Measurements from ENCODE around the gene GPX6.
"Not testable (repeated sequence)": the region's sequence is repeated elsewhere in the genome, so short reads cannot be mapped to it uniquely, and the experiment has no call there.

Gene GPX6

DNA sequence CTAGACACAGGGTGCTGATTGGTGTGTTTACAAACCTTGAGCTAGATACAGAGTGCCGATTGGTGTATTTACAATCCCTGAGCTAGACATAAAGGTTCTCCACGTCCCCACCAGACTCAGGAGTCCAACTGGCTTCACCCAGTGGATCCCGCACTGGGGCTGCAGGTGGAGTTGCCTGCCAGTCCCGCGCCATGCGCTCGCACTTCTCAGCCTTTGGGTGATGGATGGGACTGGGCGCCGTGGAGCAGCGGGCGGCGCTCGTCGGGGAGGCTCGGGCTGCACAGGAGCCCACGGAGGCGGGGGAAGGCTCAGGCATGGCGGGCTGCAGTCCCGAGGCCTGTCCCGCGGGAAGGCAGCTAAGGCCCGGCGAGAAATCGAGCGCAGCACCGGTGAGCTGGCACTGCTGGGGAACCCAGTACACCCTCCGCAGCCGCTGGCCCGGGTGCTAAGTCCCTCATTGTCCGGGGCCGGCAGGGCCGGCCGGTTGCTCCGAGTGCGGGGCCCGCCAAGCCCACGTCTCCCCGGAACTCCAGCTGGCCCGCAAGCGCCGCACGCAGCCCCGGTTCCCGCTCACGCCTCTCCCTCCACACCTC, 46.3 kb downstream of the GPX6 start:
- H3K4me3 ChIP-seq (ENCODE audit: low read length); H3K9ac ChIP-seq (ENCODE audit: low read length); H3K36me3 ChIP-seq (ENCODE audit: control insufficient read depth, low read depth, low read length); H3K27ac ChIP-seq (ENCODE audit: low read length); H3K9me3 ChIP-seq (ENCODE audit: control insufficient read depth, low read depth, low read length); H3K27me3 ChIP-seq (ENCODE audit: control insufficient read depth, insufficient read depth, low read length); H3K4me1 ChIP-seq (ENCODE audit: control insufficient read depth, low read depth, low read length): not testable (repeated sequence)

- Histone ChIP-seq H3K4me3 (ENCODE audit: low read length) (no peak overlapping the region), H3K4me1 (ENCODE audit: control insufficient read depth, low read depth, low read length) (no peaks in the 10 kb centered on the region), H3K36me3 (ENCODE audit: control insufficient read depth, low read depth, low read length) (no peaks in the 10 kb centered on the region), H3K27me3 (ENCODE audit: control insufficient read depth, insufficient read depth, low read length) (no peaks in the 10 kb centered on the region), H3K27ac (ENCODE audit: low read length) (no peak overlapping the region), H3K9ac (ENCODE audit: low read length) (no peak overlapping the region), H3K9me3 (ENCODE audit: control insufficient read depth, low read depth, low read length) (no peaks in the 10 kb centered on the region)
Observed at GRCh38 chr6:28468056-28468455, 47.5 kb downstream of the GPX6 start.

- H3K27me3 ChIP-seq (ENCODE audit: control insufficient read depth, insufficient read depth, low read length) = peaks cover 25% of the 10 kb centered on the region
- no peak overlapping the region for H3K4me3 ChIP-seq (ENCODE audit: low read length)
- no peaks in the 10 kb centered on the region for H3K36me3 ChIP-seq (ENCODE audit: control insufficient read depth, low read depth, low read length)
- no peaks in the 10 kb centered on the region for H3K9me3 ChIP-seq (ENCODE audit: control insufficient read depth, low read depth, low read length)
- H3K27ac ChIP-seq (ENCODE audit: low read length) = no peak overlapping the region
- no peaks in the 10 kb centered on the region for H3K4me1 ChIP-seq (ENCODE audit: control insufficient read depth, low read depth, low read length)
- H3K9ac ChIP-seq (ENCODE audit: low read length) = no peak overlapping the region
Observed at GRCh38 chr6:28462401-28462800, 53.2 kb downstream of the GPX6 start.

GRCh38 chr6:28458568-28458967, 57.0 kb downstream of the GPX6 start:
- Histone ChIP-seq H3K36me3 (ENCODE audit: control insufficient read depth, low read depth, low read length) (no peaks in the 10 kb centered on the region), H3K27ac (ENCODE audit: low read length) (no peak overlapping the region), H3K9me3 (ENCODE audit: control insufficient read depth, low read depth, low read length) (no peaks in the 10 kb centered on the region), H3K4me1 (ENCODE audit: control insufficient read depth, low read depth, low read length) (no peaks in the 10 kb centered on the region), H3K4me3 (ENCODE audit: low read length) (no peak overlapping the region), H3K27me3 (ENCODE audit: control insufficient read depth, insufficient read depth, low read length) (peaks cover 25% of the 10 kb centered on the region), H3K9ac (ENCODE audit: low read length) (no peak overlapping the region)
